ENCODE measurements around the gene ATG16L2. TPM values are rescaled to one million over a fixed set of nuclear protein-coding genes. Genes with fewer than 3 reads are reported as not detected.

ATG16L2 gene
- total and polyA plus RNA-seq, 3 donors from 2014 or later = 16.2 to 39.5 (median 33.8) TPM

- H3K27ac ChIP-seq = no peak overlapping the region
These were observed 40.9 kb upstream of the ATG16L2 start for GRCh38 chr11:72773291-72773690.

GRCh38 chr11:72773696-72774095 lies 40.5 kb upstream of the ATG16L2 start:
- WGBS, 2 donors = 78 to 84% methylated on average over 6 of the region's 6 CpGs
- TF ChIP-seq POLR2A (IDR thresholded peaks at IDR 0.05) (no peak), CTCF (IDR thresholded peaks at IDR 0.05) (no peak)
- H3K27ac ChIP-seq = no peak overlapping the region

More at GRCh38 chr11:72773291-72773690, 40.9 kb upstream of the ATG16L2 start:
- peak; percentile 42 for DNase-seq
- Histone ChIP-seq H3K27me3 (no peaks in the 10 kb centered on the region), H3K4me1 (peaks cover 10% of the 10 kb centered on the region), H3K9me3 (no peaks in the 10 kb centered on the region), H3K36me3 (ENCODE audit: low read depth, missing control alignments) (no peaks in the 10 kb centered on the region), H3K4me3 (no peak overlapping the region)
- intact Hi-C loops (cut with DNase I; ENCODE audit: low total_unique reads) = no loop called here
- WGBS, 2 donors = 26 to 58% methylated on average over 5 of the region's 5 CpGs
- TF ChIP-seq POLR2A (IDR thresholded peaks at IDR 0.05) (no peak), CTCF (IDR thresholded peaks at IDR 0.05) (no peak)

GRCh38 chr11:72774499-72774898 lies 39.7 kb upstream of the ATG16L2 start:
- no peak for DNase-seq
- no peaks in the 10 kb centered on the region for H3K27me3 ChIP-seq
- TF ChIP-seq POLR2A (IDR thresholded peaks at IDR 0.05) (no peak), CTCF (IDR thresholded peaks at IDR 0.05) (no peak)
- no peak overlapping the region for H3K4me3 ChIP-seq
- H3K9me3 ChIP-seq = no peaks in the 10 kb centered on the region
- H3K4me1 ChIP-seq = peaks cover 10% of the 10 kb centered on the region
- WGBS, 2 donors = 77 to 82% methylated on average over 4 to 6 of the region's 6 CpGs
- H3K27ac ChIP-seq = no peak overlapping the region
- intact Hi-C loops (cut with DNase I; ENCODE audit: low total_unique reads) = no loop called here
- no peaks in the 10 kb centered on the region for H3K36me3 ChIP-seq (ENCODE audit: low read depth, missing control alignments)

More at GRCh38 chr11:72773696-72774095, 40.5 kb upstream of the ATG16L2 start:
- H3K9me3 ChIP-seq = no peaks in the 10 kb centered on the region
- DNase-seq = no peak
- H3K4me1 ChIP-seq = peaks cover 10% of the 10 kb centered on the region
- H3K36me3 ChIP-seq (ENCODE audit: low read depth, missing control alignments) = no peaks in the 10 kb centered on the region
- no peaks in the 10 kb centered on the region for H3K27me3 ChIP-seq
- no peak overlapping the region for H3K4me3 ChIP-seq
- intact Hi-C loops (cut with DNase I; ENCODE audit: low total_unique reads) = no loop called here

GRCh38 chr11:72775288-72776110 lies 38.7 kb upstream of the ATG16L2 start:
- Histone ChIP-seq H3K9me3 (no peaks in the 10 kb centered on the region), H3K36me3 (ENCODE audit: low read depth, missing control alignments) (no peaks in the 10 kb centered on the region), H3K4me3 (no peak overlapping the region), H3K4me1 (peaks cover 13% of the 10 kb centered on the region), H3K27me3 (no peaks in the 10 kb centered on the region), H3K27ac (no peak overlapping the region)
- DNase-seq = no peak
- no peak for TF ChIP-seq POLR2A (IDR thresholded peaks at IDR 0.05)
- no peak for TF ChIP-seq CTCF (IDR thresholded peaks at IDR 0.05)
- intact Hi-C loops (cut with DNase I; ENCODE audit: low total_unique reads) = no loop called here
- 94 to 95% methylated on average over 3 to 7 of the region's 7 CpGs for WGBS, 2 donors
